Cardiac muscle cell (in vitro differentiated cells and primary cell): ENCODE measurements around the gene CFAP65. TPM values are rescaled to one million over a fixed set of nuclear protein-coding genes. Genes with fewer than 3 reads are reported as not detected.

Experiments
- DNase-seq, 2 donors: peaks; one replicate each; pipeline versions ENCODE4 v3.0.0 to v3.0.0-alpha.2; 2010 to 2017; ENCODE audit warnings: low read depth in 1 of 2, low spot score in 1 of 2
- H3K27ac ChIP-seq: fragments of 200-600 bp; sonication (generic); 2 replicates; pipeline ENCODE4 v1.5.1; 2016
- H3K27me3 ChIP-seq: fragments of 200-600 bp; sonication (generic); 2 replicates; pipeline ENCODE4 v1.6.0; 2016; ENCODE audit warnings: control low read depth
- H3K36me3 ChIP-seq: fragments of 200-600 bp; sonication (generic); 2 replicates; pipeline ENCODE4 v1.5.1; 2016; ENCODE audit warnings: control low read depth
- H3K4me1 ChIP-seq: fragments of 200-600 bp; sonication (generic); 2 replicates; pipeline ENCODE4 v1.8.1; 2017; ENCODE audit warnings: low read depth, mild to moderate bottlenecking, mixed run types
- H3K4me3 ChIP-seq: fragments of 200-600 bp; sonication (generic); 2 replicates; pipeline ENCODE4 v1.5.1; 2016; ENCODE audit warnings: mild to moderate bottlenecking
- H3K9me3 ChIP-seq: fragments of 200-600 bp; sonication (generic); 2 replicates; pipeline ENCODE4 v1.5.1; 2017; ENCODE audit warnings: low read depth, mild to moderate bottlenecking, control low read depth
- polyA plus RNA-seq: library from polyadenylated mRNA; unstranded; fragments of >200 nt; fragmentation: Nextera tagmentation; extraction: Ambion mirVana; gene quantifications from 2 replicates; pipeline ENCODE4 v1.2.1, GENCODE V29; 2016
- total RNA-seq: library from RNA; depleted of rRNA; stranded (reverse); fragments of >200 nt; gene quantifications from 2 replicates; pipeline ENCODE4 v1.2.3, GENCODE V29; 2016
- TF ChIP-seq, protein P1 (sequence below): IDR thresholded peaks from 2 replicates; pipeline ENCODE4 v1.5.1; 2012; ENCODE audit warnings: low read depth, mild to moderate bottlenecking, low read length

The CFAP65 gene
- total and polyA plus RNA-seq, 2 experiments from 2014 or later = 0.45 to 2.2 TPM

DNA sequence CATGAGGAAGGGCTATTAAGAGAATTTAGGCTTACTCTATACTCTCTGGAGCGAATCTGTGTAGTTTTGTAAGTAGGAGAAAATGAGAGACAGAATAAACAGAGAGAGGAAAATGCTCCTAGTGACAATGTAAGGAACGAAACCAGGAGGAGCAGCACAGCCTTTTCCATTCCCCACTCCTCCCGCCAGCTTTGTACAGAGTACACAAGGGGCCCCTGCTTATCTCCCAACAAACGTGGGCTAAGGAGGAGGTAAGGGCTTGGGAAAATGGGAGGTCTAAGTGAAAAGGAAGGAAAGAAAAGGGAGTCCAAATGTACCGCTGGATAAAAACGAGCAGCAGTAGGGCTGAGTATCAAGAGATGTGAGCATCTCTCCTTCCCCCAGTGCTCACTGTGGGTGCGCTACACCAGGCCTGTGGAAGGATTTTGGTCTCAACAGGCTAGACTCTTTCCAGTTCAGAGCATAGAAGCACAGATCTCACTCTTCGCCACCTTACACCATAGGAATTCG is 31.5 kb upstream of the CFAP65 start:
- Histone ChIP-seq H3K4me1 (no peaks in the 10 kb centered on the region), H3K4me3 (no peak overlapping the region), H3K27me3 (peaks cover 16% of the 10 kb centered on the region), H3K36me3 (peaks cover 3% of the 10 kb centered on the region), H3K9me3 (no peaks in the 10 kb centered on the region), H3K27ac (no peak overlapping the region)
- no peak for DNase-seq
- TF ChIP-seq, protein P1, sequence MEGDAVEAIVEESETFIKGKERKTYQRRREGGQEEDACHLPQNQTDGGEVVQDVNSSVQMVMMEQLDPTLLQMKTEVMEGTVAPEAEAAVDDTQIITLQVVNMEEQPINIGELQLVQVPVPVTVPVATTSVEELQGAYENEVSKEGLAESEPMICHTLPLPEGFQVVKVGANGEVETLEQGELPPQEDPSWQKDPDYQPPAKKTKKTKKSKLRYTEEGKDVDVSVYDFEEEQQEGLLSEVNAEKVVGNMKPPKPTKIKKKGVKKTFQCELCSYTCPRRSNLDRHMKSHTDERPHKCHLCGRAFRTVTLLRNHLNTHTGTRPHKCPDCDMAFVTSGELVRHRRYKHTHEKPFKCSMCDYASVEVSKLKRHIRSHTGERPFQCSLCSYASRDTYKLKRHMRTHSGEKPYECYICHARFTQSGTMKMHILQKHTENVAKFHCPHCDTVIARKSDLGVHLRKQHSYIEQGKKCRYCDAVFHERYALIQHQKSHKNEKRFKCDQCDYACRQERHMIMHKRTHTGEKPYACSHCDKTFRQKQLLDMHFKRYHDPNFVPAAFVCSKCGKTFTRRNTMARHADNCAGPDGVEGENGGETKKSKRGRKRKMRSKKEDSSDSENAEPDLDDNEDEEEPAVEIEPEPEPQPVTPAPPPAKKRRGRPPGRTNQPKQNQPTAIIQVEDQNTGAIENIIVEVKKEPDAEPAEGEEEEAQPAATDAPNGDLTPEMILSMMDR = no peak

- DNase-seq = no peak
- no peaks in the 10 kb centered on the region for H3K36me3 ChIP-seq
- TF ChIP-seq, protein P1 = no peak
- peaks cover 31% of the 10 kb centered on the region for H3K27me3 ChIP-seq
- H3K4me1 ChIP-seq = no peaks in the 10 kb centered on the region
- H3K4me3 ChIP-seq = no peak overlapping the region
- H3K27ac ChIP-seq = no peak overlapping the region
- no peaks in the 10 kb centered on the region for H3K9me3 ChIP-seq
Measured at GRCh38 chr2:219071131-219071816, 30.0 kb upstream of the CFAP65 start.

- no peaks in the 10 kb centered on the region for H3K9me3 ChIP-seq
- no peak overlapping the region for H3K27ac ChIP-seq
- H3K27me3 ChIP-seq = peaks cover 89% of the 10 kb centered on the region
- no peak overlapping the region for H3K4me3 ChIP-seq
- no peaks in the 10 kb centered on the region for H3K4me1 ChIP-seq
- no peaks in the 10 kb centered on the region for H3K36me3 ChIP-seq
- TF ChIP-seq, protein P1 = no peak
- DNase-seq = no peak
Measured at GRCh38 chr2:219065484-219065883, 24.2 kb upstream of the CFAP65 start.

DNA sequence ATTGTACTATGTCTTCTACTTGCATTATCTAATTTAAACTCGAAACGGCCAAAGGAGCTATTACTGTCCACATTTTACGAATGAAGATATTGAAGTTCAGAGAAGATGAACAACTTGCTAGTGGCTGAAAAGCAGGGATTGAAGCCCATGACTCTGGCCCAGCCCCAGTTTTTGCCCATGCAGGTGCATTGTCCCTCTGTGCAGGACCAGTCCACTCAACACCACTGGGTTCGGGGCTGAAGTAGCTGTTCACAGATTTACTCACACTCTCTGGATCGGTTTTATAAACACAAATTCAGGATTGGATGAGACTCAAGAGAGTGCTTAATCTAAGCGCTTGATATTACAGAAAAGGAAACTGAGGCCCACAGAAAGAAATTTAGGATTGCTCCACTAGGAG is 20.8 kb upstream of the CFAP65 start:
- DNase-seq = no peak
- H3K4me1 ChIP-seq = peaks cover 4% of the 10 kb centered on the region
- no peak overlapping the region for H3K4me3 ChIP-seq
- no peaks in the 10 kb centered on the region for H3K9me3 ChIP-seq
- no peak overlapping the region for H3K27ac ChIP-seq
- TF ChIP-seq, protein P1 = no peak
- peaks cover 100% of the 10 kb centered on the region for H3K27me3 ChIP-seq
- no peaks in the 10 kb centered on the region for H3K36me3 ChIP-seq

- no peaks in the 10 kb centered on the region for H3K36me3 ChIP-seq
- peak; percentile 17 to 20 for DNase-seq
- peaks cover 100% of the 10 kb centered on the region for H3K27me3 ChIP-seq
- TF ChIP-seq, protein P1 = no peak
- no peak within 1 kb of the TSS for H3K27ac ChIP-seq
- H3K4me3 ChIP-seq = peak within 1 kb of the TSS; percentile 3
- no peaks in the 10 kb centered on the region for H3K9me3 ChIP-seq
- H3K4me1 ChIP-seq = peaks cover 4% of the 10 kb centered on the region
Measured at GRCh38 chr2:219060821-219061791, 19.8 kb upstream of the CFAP65 start, which contains the start of gene IHH. IHH (minus strand) TSS chr2:219060921; CDS start chr2:219060467, 454 bp downstream.
